ENCODE results near the gene C2CD4D. TPM values are rescaled to one million over a fixed set of nuclear protein-coding genes. Genes with fewer than 3 reads are reported as not detected.

Gene C2CD4D
- total and polyA plus RNA-seq, 7 donors: 0.20 to 0.69 (median 0.60) TPM; not detected in 4

- intact Hi-C loops (cut with DNase I): no loop called here
- no peak overlapping the region for H3K4me3 ChIP-seq
Observed at GRCh38 chr1:151825751-151826660, 13.6 kb downstream of the C2CD4D start.

GRCh38 chr1:151825204-151825603 is 14.4 kb downstream of the C2CD4D start:
- H3K36me3 ChIP-seq: no peaks in the 10 kb centered on the region
- WGBS, 2 donors: 79 to 83% methylated on average over 9 of the region's 9 CpGs
- DNase-seq: no peak
- peaks cover 0 to 9% (median 3%) of the 10 kb centered on the region in 4 donors for H3K4me1 ChIP-seq
- peaks cover 0 to 29% (median 0%) of the 10 kb centered on the region in 3 donors for H3K27me3 ChIP-seq
- H3K9me3 ChIP-seq: no peaks in the 10 kb centered on the region
- no peak overlapping the region for H3K27ac ChIP-seq
- intact Hi-C loops (cut with DNase I): no loop called here
- H3K4me3 ChIP-seq: no peak overlapping the region
- TF ChIP-seq CTCF (IDR thresholded peaks at IDR 0.05): no peak
- TF ChIP-seq EP300 (IDR thresholded peaks at IDR 0.05): no peak
- TF ChIP-seq POLR2AphosphoS5 (IDR thresholded peaks at IDR 0.05): no peak
- TF ChIP-seq POLR2A (IDR thresholded peaks at IDR 0.05): no peak

More at GRCh38 chr1:151825751-151826660, 13.6 kb downstream of the C2CD4D start:
- 66 to 76% methylated on average over 21 of the region's 21 CpGs for WGBS, 2 donors
- no peak overlapping the region for H3K27ac ChIP-seq
- DNase-seq: no peak
- H3K36me3 ChIP-seq: no peaks in the 10 kb centered on the region
- H3K27me3 ChIP-seq: peaks cover 0 to 29% (median 0%) of the 10 kb centered on the region in 3 donors
- TF ChIP-seq POLR2AphosphoS5 (IDR thresholded peaks at IDR 0.05): no peak
- no peak for TF ChIP-seq CTCF (IDR thresholded peaks at IDR 0.05)
- no peak for TF ChIP-seq POLR2A (IDR thresholded peaks at IDR 0.05)
- H3K4me1 ChIP-seq: peaks cover 0 to 9% (median 3%) of the 10 kb centered on the region in 4 donors
- H3K9me3 ChIP-seq: no peaks in the 10 kb centered on the region

GRCh38 chr1:151823175-151823574 is 16.4 kb downstream of the C2CD4D start:
- no peak for DNase-seq
- intact Hi-C loops (cut with DNase I): no loop called here
- 89% methylated on average over 8 of the region's 8 CpGs for WGBS, 2 donors
- no peak overlapping the region for H3K4me3 ChIP-seq
- no peaks in the 10 kb centered on the region for H3K36me3 ChIP-seq
- no peaks in the 10 kb centered on the region for H3K9me3 ChIP-seq
- no peak overlapping the region for H3K27ac ChIP-seq
- peaks cover 0 to 18% (median 0%) of the 10 kb centered on the region in 3 donors for H3K27me3 ChIP-seq
- no peak for TF ChIP-seq EP300 (IDR thresholded peaks at IDR 0.05)
- no peak for TF ChIP-seq CTCF (IDR thresholded peaks at IDR 0.05)
- no peak for TF ChIP-seq POLR2AphosphoS5 (IDR thresholded peaks at IDR 0.05)
- no peak for TF ChIP-seq POLR2A (IDR thresholded peaks at IDR 0.05)
- no peaks in the 10 kb centered on the region for H3K4me1 ChIP-seq

- intact Hi-C loops (cut with DNase I): no loop called here
- 60 to 85% methylated on average over 7 of the region's 7 CpGs for WGBS, 2 donors
Observed at GRCh38 chr1:151822404-151822803, 17.2 kb downstream of the C2CD4D start.

More at GRCh38 chr1:151822404-151822803, 17.2 kb downstream of the C2CD4D start:
- H3K4me3 ChIP-seq: no peak overlapping the region
- H3K9me3 ChIP-seq: no peaks in the 10 kb centered on the region
- no peak for DNase-seq
- H3K27me3 ChIP-seq: peaks cover 0 to 14% (median 0%) of the 10 kb centered on the region in 3 donors
- no peaks in the 10 kb centered on the region for H3K36me3 ChIP-seq
- no peaks in the 10 kb centered on the region for H3K4me1 ChIP-seq
- no peak overlapping the region for H3K27ac ChIP-seq
- no peak for TF ChIP-seq CTCF (IDR thresholded peaks at IDR 0.05)
- no peak for TF ChIP-seq POLR2A (IDR thresholded peaks at IDR 0.05)
- no peak for TF ChIP-seq POLR2AphosphoS5 (IDR thresholded peaks at IDR 0.05)

All from sigmoid colon (tissue), 7 donors.